ENCODE measurements around the gene LDLRAD4.
A peak's percentile ranks its signal among the peaks of the same experiment; 100 is the strongest.

LDLRAD4 gene

DNA sequence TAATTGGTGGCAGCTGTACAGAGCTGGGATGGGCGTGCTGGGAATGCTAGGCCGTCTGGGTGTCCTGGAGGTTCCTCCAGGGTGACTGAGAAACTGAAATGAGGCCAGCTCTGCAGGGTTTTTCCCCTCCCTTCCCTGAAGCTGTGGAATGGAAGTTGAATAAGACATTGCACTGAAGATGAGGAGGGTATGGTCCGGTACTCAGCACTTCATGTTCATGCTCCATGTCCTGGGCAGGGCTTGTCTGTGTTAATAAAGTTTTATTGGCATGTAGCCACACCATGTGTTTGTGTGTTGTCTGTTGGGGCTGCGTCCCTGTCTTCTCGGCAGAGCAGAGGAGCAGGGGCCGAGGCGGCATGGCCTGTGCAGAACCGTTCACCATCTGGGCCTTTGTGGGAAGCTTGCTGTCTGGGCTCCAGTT, 154.0 kb downstream of the LDLRAD4 start:
- no peak for DNase-seq (ENCODE audit: low spot score)

DNA sequence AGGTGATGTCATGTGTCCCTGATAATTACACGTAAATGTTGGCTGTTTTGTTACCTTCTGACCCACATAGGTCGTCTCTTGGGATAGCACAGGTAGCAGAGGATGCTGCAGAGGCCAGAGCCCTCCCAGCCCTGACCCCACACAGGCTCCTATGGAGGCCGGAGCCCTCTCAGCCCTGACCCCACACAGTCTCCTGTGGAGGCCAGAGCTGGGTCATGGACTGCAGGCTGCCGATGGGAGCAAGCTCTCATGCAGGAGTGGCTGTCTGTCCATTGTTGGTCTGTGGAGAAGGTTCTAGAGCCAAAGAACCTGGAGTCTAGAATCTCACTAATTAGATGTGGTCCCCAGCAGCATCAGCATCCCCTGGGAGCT, 155.5 kb downstream of the LDLRAD4 start:
- no peak for DNase-seq (ENCODE audit: low spot score)

- no peak for DNase-seq (ENCODE audit: low spot score)
Measured at GRCh38 chr18:13374468-13375301, 156.1 kb downstream of the LDLRAD4 start.

DNA sequence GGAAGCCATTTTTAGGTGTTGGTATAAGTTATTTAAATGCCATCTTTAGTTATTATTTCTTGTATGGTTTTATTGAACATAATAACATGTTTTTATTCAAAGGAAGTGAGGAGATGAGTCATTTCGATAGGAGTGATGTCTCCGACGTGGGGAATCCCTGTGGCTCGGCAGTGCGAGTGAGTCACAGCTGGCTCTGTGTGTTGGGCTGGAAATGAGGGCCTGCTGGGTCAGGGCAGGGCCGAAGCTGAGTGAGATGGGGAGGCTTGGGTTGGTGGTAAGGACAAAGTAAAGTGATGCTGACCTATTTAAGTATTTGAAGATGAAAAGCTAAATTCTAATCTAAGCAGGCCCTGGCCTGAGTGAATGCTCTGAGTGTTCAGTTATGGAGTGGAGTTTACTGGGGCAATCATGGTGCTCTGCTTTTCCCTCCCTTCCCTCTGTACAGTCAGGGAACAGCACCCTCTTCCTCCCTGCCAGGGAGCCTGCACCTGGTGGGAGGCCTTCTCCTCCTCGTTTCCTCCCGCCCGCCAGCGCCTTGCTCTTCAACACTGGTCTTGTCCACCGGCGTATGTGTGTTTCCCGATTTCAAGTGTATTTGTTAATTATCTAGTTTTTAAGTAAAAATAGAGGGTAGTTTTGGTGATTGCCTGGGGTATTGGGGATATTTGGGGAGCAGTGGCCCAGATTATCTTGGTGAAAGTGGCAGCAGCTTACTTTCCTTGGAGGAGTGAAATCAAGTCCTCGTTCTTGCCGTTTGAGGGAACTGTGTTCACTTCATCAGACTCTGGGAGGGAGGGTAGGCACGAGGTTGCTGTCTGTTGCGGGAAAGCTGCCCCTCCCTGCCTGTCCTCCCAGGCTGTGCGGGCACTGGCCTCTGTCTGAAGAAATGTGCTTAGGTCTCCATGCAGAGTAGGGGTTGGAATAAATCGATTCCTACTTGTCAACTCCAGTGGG, 157.0 kb downstream of the LDLRAD4 start:
- DNase-seq (ENCODE audit: low spot score): no peak

DNA sequence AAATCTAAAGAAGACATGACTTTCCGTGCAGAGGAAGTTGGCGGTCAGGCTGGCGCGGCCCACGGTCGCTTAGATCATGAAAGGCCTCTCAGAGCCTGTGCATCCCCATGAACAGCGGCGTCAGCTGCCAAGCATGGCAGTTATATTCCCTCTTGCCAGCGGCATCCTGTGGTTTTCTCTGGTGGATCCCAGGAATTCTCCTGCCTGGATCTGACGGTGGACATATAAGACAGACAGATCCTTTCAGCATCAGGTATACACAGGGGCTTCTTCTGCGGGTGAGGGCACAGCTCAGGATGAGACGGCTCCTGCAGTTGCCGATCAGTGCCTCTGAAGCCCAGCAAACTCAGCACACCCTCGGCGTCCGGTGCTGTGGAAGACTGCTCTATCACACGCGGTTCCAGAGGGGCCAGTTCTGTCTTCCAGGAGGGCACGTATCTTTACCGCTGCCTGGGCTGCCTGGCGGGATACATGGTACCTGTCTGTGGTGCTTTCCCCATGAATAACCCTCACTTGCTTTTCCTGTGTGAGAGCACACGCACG, 157.8 kb downstream of the LDLRAD4 start:
- DNase-seq (ENCODE audit: low spot score): no peak

DNA sequence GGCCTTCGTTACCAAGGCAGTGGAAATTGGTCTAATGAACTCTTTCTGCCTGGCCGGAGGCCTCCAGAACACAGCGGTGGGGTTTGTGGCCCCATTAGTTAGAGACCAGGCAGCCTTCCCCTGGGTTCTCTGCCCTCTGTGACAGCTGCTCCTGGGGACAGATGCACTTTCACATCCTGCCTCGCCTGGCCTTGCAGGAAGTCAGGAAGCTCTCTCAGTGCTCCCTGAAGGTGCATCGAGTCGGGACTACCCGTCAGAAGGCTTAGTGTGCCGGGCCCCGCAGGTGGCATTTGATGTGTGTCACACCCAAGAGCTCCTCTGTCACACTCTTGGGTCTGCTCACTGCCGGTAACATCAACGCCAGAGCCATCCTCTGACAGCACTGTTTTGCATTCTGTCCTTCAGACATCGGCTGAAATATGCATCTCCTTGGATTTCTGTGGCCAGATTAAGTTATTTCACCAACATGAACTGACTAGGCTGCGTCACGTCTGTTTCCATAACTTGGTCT, 158.3 kb downstream of the LDLRAD4 start:
- DNase-seq (ENCODE audit: low spot score): no peak

DNA sequence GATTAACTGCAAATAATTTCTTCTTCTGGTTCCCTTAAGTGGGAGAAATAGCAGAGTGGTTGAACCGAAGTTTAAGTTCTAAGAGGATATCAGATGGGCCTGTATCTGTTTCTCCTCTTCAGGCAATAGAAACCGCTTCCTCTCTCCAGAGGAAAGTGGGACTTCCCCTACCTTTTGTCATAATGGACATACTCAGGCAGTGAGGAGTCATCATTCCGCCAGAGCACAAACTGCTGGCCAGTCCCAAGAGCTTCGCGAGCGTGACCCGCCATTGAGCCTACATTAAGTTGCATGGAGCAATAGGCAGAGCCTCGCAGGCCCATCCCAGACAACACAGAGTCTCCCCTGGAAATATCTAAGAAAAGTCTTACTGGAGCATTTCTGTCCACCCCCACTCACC, 158.9 kb downstream of the LDLRAD4 start:
- no peak for DNase-seq (ENCODE audit: low spot score)

GRCh38 chr18:13378150-13378549, 159.6 kb downstream of the LDLRAD4 start:
- no peak for DNase-seq (ENCODE audit: low spot score)

GRCh38 chr18:13379062-13379865, 160.7 kb downstream of the LDLRAD4 start:
- no peak for DNase-seq (ENCODE audit: low spot score)

DNA sequence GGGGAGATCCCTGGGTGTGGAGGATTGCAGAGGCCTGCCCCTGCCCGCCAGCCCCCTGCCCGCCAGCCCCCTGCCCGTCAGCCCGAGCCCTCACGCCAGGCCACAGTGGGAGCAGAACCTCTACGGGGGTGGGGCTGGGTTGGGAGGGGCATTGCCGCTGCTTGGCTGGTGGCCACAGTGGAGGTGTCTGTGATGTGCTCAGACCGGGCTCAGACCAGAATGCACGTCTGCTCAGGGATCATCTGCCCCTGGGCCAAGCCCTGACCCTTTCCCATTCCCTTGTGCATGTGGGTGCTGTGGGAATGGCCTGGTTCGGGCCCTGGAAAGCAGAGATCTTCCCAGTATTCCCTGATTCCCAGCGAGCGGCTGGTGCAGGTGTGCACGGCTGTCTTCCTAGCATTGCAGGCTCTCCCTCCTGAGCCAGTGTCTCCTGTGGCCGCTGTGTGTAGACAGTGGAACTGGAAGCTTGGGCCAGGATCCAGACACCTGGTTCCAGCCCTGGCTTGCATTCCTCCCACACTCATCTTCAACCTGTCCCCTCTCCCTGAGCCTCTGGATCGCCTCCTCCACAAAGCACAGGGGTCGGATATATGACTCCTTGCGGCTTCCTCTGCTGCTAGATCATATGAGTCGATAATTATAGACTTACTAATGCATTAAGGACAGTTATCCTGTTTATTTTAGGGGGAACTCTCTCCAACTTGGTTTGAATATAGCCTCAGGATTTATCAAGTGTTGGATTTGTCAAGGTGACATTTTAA, 161.6 kb downstream of the LDLRAD4 start:
- DNase-seq (ENCODE audit: low spot score): no peak

DNA sequence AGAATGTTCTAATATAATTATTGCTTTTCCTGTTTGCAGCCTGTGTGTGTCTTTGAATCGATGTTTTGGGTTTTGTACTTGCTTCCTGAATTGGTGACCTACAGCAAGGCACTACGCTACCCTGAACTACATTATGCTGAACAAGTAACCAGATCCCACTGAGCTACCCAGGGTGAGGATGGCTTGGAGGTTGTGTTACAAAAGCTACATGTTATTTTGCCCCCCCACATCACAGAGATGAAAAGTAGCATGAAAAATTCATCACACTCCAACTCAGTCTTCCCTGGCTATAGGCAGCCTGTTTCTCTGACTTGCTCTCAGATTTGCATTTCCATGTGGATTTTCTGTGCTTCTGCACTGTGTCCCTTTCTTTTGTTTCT, 162.1 kb downstream of the LDLRAD4 start:
- DNase-seq (ENCODE audit: low spot score): no peak

DNA sequence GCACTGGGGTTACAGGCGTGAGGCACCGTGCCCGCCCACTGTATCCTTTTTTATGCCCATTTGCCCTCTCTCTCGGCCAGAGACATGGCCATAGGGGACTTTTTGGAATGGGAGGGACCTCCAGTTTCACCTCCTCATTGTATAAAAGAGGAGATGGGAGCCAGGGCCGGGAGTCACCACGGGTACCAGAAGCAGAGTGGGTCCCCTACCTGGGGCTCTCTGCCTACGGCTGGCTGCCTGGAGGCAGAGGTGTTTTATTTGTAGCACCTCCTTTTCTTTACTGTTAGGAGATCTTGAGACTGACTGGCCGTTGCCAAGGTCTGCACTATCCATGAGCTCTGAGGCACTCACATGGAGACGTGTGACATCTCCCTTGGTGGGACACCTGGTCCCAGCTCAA, 162.8 kb downstream of the LDLRAD4 start:
- DNase-seq (ENCODE audit: low spot score): no peak

- peak; percentile 49 for DNase-seq (ENCODE audit: low spot score)
Measured at GRCh38 chr18:13381944-13382365, 163.4 kb downstream of the LDLRAD4 start.

GRCh38 chr18:13382366-13382953, 163.9 kb downstream of the LDLRAD4 start:
- peak; percentile 40 for DNase-seq (ENCODE audit: low spot score)

- DNase-seq (ENCODE audit: low spot score): no peak
Measured at GRCh38 chr18:13382954-13383827, 164.6 kb downstream of the LDLRAD4 start.

- DNase-seq (ENCODE audit: low spot score): no peak
Measured at GRCh38 chr18:13386891-13387801, 168.6 kb downstream of the LDLRAD4 start.

DNA sequence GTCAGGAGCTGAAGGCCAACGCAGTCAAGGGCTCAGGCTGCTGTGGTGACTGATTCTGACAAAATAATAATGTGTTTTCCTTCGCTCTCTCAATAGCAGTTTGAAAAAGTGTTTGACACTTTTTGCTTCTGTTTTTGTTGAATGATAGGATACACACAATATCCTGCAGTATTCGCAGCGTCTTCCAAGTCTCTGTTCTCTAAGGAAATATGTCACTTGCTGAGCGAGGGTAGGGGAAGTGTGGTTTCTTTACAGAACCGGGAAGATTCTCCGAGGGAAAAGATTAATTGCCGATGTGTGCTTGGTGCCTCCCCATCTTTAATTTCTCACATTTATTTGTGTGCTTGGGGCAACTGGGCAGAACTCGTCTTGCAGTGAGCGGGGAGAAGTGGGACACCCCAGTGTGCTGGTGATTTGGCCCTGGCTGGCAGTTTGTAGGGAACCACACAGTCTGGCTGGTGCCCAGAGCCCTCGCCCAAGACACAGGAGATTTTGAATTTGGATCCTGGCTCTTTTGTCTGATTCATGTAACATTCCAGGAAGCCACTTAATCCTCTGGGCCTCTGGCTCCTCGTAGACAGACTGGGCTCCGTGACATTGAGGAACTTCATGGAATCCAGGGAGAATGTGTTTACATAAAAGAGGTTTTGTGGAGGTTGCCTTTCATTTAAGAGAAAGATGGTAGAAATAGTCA, 169.4 kb downstream of the LDLRAD4 start:
- DNase-seq (ENCODE audit: low spot score): no peak

Measured in germinal center (tissue), 1 donor.